GM12878 (cell line): ENCODE results near the gene RARB. TPM values are rescaled to one million over a fixed set of nuclear protein-coding genes. Genes with fewer than 3 reads are reported as not detected.

ENCODE experiments used
- ATAC-seq: fragments of 200-7000 bp; cut with Tn5 transposase; 3 replicates; pipeline ENCODE4 v1.9.1; 2020; ENCODE audit warnings: mild to moderate bottlenecking, moderate library complexity
- BruUV-seq: library from RNA; stranded (reverse); fragments of 400-500 nt; replicated peaks from 2 replicates; lab custom pipeline; 2021; lab: Mats Ljungman, UMichigan
- CTCF ChIA-PET: fragments of 300-600 bp; sonication (Branson Sonifier 250); formaldehyde crosslinking; extraction: SDS; loops from one replicate; lab custom pipeline; 2021; ENCODE audit warnings: inconsistent platforms; lab: Yijun Ruan, JAX
- POLR2A ChIA-PET: fragments of 350-600 bp; formaldehyde crosslinking; extraction: SDS; loops from one replicate; lab custom pipeline; 2021; ENCODE audit warnings: inconsistent platforms; lab: Charles Lee
- RAD21 ChIA-PET: fragments of 300-600 bp; sonication (Branson Sonifier 250); formaldehyde crosslinking; loops from one replicate; lab custom pipeline; 2023; ENCODE audit warnings: antibody characterized with exemption; ENCODE audit not compliant: unreplicated experiment; lab: Charles Lee
- SMC1A ChIA-PET: fragments of 300-600 bp; sonication (Branson Sonifier 250); formaldehyde crosslinking; loops from one replicate; lab custom pipeline; 2023; ENCODE audit not compliant: unreplicated experiment, uncharacterized antibody; lab: Charles Lee
- DNase-seq: peaks from one replicate; pipeline ENCODE4 v3.0.0-alpha.2; 2011; ENCODE audit warnings: low read depth, low spot score
- FAIRE-seq: peaks from 3 replicates; lab custom pipeline; 2011; peaks lifted over from hg19 to GRCh38; lab: Jason Lieb, UNC
- H2AFZ ChIP-seq: 2 replicates; pipeline ENCODE4 v1.6.0; 2011; ENCODE audit warnings: low read depth, low read length, control low read depth; ENCODE audit not compliant: control insufficient read depth
- H3K27ac ChIP-seq: 2 replicates; pipeline ENCODE4 v1.5.1; 2011; ENCODE audit warnings: control low read depth; ENCODE audit not compliant: control insufficient read depth, insufficient read depth
- H3K27me3 ChIP-seq, 2 experiments: replicated peaks in 1 of 2; 2 replicates each; pipeline versions ENCODE4 v1.6.0 to v1.6.1; 2011; ENCODE audit warnings: low read length in 1 of 2; ENCODE audit not compliant: control insufficient read depth in 2 of 2, insufficient read depth in 2 of 2
- H3K36me3 ChIP-seq, 2 experiments: 2 replicates each; pipeline ENCODE4 v1.5.1; 2011; ENCODE audit warnings: low read length in 1 of 2; ENCODE audit not compliant: control insufficient read depth in 2 of 2, insufficient read depth in 2 of 2
- H3K4me1 ChIP-seq: 2 replicates; pipeline ENCODE4 v1.6.1; 2011; ENCODE audit warnings: mild to moderate bottlenecking, low read length, moderate library complexity, mixed read lengths; ENCODE audit not compliant: control insufficient read depth, insufficient read depth
- H3K4me2 ChIP-seq: 2 replicates; pipeline ENCODE4 v1.6.0; 2011; ENCODE audit warnings: control low read depth; ENCODE audit not compliant: control insufficient read depth, insufficient read depth
- H3K4me3 ChIP-seq: fragments of 200-600 bp; sonication (generic); 2 replicates; pipeline ENCODE4 v1.5.1; 2016
- H3K79me2 ChIP-seq: 2 replicates; pipeline ENCODE4 v1.6.0; 2011; ENCODE audit warnings: low read length; ENCODE audit not compliant: control insufficient read depth, insufficient read depth
- H3K9ac ChIP-seq: 2 replicates; pipeline ENCODE4 v1.8.0; 2011; ENCODE audit warnings: low read length, control low read depth, mixed read lengths; ENCODE audit not compliant: control insufficient read depth, insufficient read depth
- H3K9me3 ChIP-seq: replicated peaks from 3 replicates; pipeline ENCODE4 v1.5.1; 2011; ENCODE audit warnings: mild to moderate bottlenecking, low read length; ENCODE audit not compliant: control insufficient read depth, insufficient read depth
- H4K20me1 ChIP-seq: 2 replicates; pipeline ENCODE4 v1.6.0; 2011; ENCODE audit not compliant: control insufficient read depth, insufficient read depth
- CBFB ChIP-seq: IDR thresholded peaks from 2 replicates; pipeline ENCODE4 v1.6.1; 2016; ENCODE audit warnings: antibody characterized with exemption, low read depth
- CBX5 ChIP-seq: sonication (generic); IDR thresholded peaks from 2 replicates; pipeline ENCODE4 v1.6.1; 2016; ENCODE audit warnings: low read depth, moderate library complexity, mild to moderate bottlenecking, inconsistent platforms
- CREB1 ChIP-seq: IDR thresholded peaks from 2 replicates; pipeline ENCODE4 v1.6.1; 2012; ENCODE audit warnings: low read depth, mild to moderate bottlenecking, inconsistent platforms
- EP300 ChIP-seq, 2 experiments: fragments of 150-350 bp in 1 of 2; IDR thresholded peaks; 2 replicates each; pipeline ENCODE4 v1.6.1; 2011 to 2012; ENCODE audit warnings: low read depth in 2 of 2, low read length in 2 of 2, borderline replicate concordance in 1 of 2, improper control_type of control experiment in 1 of 2, inconsistent platforms in 1 of 2; ENCODE audit not compliant: control insufficient read depth in 1 of 2
- PAX5 ChIP-seq: IDR thresholded peaks from 2 replicates; pipeline ENCODE4 v1.6.1; 2011; ENCODE audit warnings: low read depth, low read length, borderline replicate concordance
- POLR2AphosphoS5 ChIP-seq: IDR thresholded peaks from 2 replicates; pipeline ENCODE4 v1.6.1; 2011; ENCODE audit warnings: mild to moderate bottlenecking, low read length, inconsistent platforms
- SIX5 ChIP-seq: IDR thresholded peaks from 2 replicates; pipeline ENCODE4 v1.6.1; 2011; ENCODE audit warnings: mild to moderate bottlenecking, low read depth, low read length, moderate library complexity; ENCODE audit not compliant: severe bottlenecking
- SKIL ChIP-seq: fragments of 450-650 bp; IDR thresholded peaks from 2 replicates; pipeline ENCODE4 v1.6.1; 2017; ENCODE audit warnings: mild to moderate bottlenecking, low read depth, inconsistent platforms; ENCODE audit not compliant: poor library complexity, severe bottlenecking
- SMAD5 ChIP-seq: IDR thresholded peaks from 2 replicates; pipeline ENCODE4 v1.6.1; 2016; ENCODE audit warnings: antibody characterized with exemption, low read depth
- TCF12 ChIP-seq: IDR thresholded peaks from 2 replicates; pipeline ENCODE4 v1.6.1; 2011; ENCODE audit warnings: low read depth, mild to moderate bottlenecking, low read length
- USF1 ChIP-seq: IDR thresholded peaks from 2 replicates; pipeline ENCODE4 v1.6.1; 2011; ENCODE audit warnings: borderline replicate concordance, low read depth, mild to moderate bottlenecking, moderate library complexity, mixed read lengths, low read length; ENCODE audit not compliant: insufficient read depth; ENCODE audit errors: extremely low read length
- ZNF274 ChIP-seq: IDR thresholded peaks from one replicate; pipeline ENCODE4 v1.8.0; 2011; ENCODE audit not compliant: insufficient read length, insufficient read depth
- ZSCAN29 ChIP-seq: fragments of 450-650 bp; IDR thresholded peaks from 2 replicates; pipeline ENCODE4 v1.6.1; 2017; ENCODE audit warnings: mild to moderate bottlenecking, moderate library complexity
- WGBS: methylation state at CpG from one replicate; pipeline ENCODE4 v1.1.6; 2016; ENCODE audit warnings: low lambda C conversion rate; ENCODE audit not compliant: insufficient replicate concordance, insufficient coverage; ENCODE audit errors: missing lambda C conversion rate; 5-methylcytosine and 5-hydroxymethylcytosine counted together
- in situ Hi-C: fragments of 300-500 bp; cut with MboI; formaldehyde crosslinking; loops from 9 replicates; pipeline ENCODE4 v1.14.3; 2018; ENCODE audit warnings: mixed read lengths
- intact Hi-C: fragments of 100-400 bp; cut with micrococcal nuclease; formaldehyde crosslinking; loops from one replicate; pipeline ENCODE4 v1.14.2; 2022; ENCODE audit not compliant: unreplicated experiment
- polyA plus RNA-seq, 11 experiments: library from polyadenylated mRNA; depleted of rRNA in 4 of 11; unstranded in 6 of 11; stranded (reverse) in 5 of 11; fragments of >200 nt; fragmentation: Nextera tagmentation in 4 of 11; fragmentation: Illumina TruSeq in 1 of 11; extraction: Ambion mirVana in 4 of 11; extraction: Trizol in 1 of 11; gene quantifications; 1 replicate in 1 of 11; 2 replicates in 10 of 11; pipeline versions ENCODE4 v1.2.1 to v1.2.3, GENCODE V29; 2011 to 2016; ENCODE audit warnings: inconsistent platforms in 2 of 11, missing spikeins in 2 of 11, low read depth in 1 of 11
- total RNA-seq, 4 experiments: library from RNA; depleted of rRNA in 3 of 4; stranded (reverse); fragments of >200 nt in 3 of 4; fragmentation: Illumina TruSeq in 1 of 4; extraction: Trizol in 1 of 4; gene quantifications; 2 replicates each; pipeline versions ENCODE4 v1.2.1 to v1.2.3, GENCODE V29; 2013 to 2021
- TF ChIP-seq, protein P1 (sequence below): fragments of 150-350 bp; IDR thresholded peaks from 2 replicates; pipeline ENCODE4 v1.6.1; 2014; ENCODE audit warnings: mild to moderate bottlenecking, low read depth, low read length

The RARB gene
- total and polyA plus RNA-seq, 10 of the 15 experiments (the other 5 are each of a cell fraction or from before 2014, with no cell fraction given): 0.05 to 0.06 TPM; not detected in 8

DNA sequence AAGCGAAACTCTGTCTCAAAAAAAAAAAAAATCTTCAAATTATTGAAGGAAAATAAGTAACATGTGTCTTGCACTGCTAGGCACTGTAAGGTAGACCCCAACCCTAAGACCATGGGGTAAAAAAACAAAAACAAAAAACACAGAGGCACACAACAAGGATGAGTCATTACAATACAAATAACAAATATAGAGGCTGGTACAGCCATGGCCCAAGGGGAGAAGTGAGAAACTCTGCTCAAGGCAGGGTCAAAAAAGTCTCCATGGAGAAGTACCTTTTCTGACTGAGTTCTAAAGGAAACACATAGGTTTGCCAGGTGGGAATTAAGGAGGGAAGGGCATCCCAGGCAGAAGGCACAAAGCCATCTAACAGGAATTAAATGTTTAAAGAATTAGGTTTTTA, 182.1 kb downstream of the RARB start:
- Histone ChIP-seq H3K79me2 (no peaks in the 10 kb centered on the region), H3K4me3 (no peak overlapping the region), H4K20me1 (no peaks in the 10 kb centered on the region), H3K36me3 (peaks cover 0 to 21% of the 10 kb centered on the region in 2 experiments; a peak in 2 of 4 replicates), H3K9me3 (no peaks in the 10 kb centered on the region), H3K4me2 (no peak overlapping the region), H3K9ac (no peak overlapping the region), H3K27me3 (no peaks in the 10 kb centered on the region), H3K4me1 (no peaks in the 10 kb centered on the region), H2AFZ (no peak overlapping the region), H3K27ac (no peak overlapping the region)
- ChIA-PET RAD21 (no interaction called here), CTCF (no interaction called here), SMC1A (no interaction called here), POLR2A (interaction anchor here (0.7 kb wide), 1 partner anchor 25 kb away, joined by 3 read pairs; no protein-coding TSS in a partner anchor)
- DNase-seq (no peak), FAIRE-seq (no peak), ATAC-seq (no peak)
- WGBS: 100% methylated on average over 1 of the region's 1 CpG
- in situ Hi-C loops (no loop called here), intact Hi-C loops (no loop called here)
- BruUV-seq: no TSS peak
- TF ChIP-seq CBX5: no peak
- TF ChIP-seq, protein P1, sequence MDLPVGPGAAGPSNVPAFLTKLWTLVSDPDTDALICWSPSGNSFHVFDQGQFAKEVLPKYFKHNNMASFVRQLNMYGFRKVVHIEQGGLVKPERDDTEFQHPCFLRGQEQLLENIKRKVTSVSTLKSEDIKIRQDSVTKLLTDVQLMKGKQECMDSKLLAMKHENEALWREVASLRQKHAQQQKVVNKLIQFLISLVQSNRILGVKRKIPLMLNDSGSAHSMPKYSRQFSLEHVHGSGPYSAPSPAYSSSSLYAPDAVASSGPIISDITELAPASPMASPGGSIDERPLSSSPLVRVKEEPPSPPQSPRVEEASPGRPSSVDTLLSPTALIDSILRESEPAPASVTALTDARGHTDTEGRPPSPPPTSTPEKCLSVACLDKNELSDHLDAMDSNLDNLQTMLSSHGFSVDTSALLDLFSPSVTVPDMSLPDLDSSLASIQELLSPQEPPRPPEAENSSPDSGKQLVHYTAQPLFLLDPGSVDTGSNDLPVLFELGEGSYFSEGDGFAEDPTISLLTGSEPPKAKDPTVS: no peak
- TF ChIP-seq TCF12: no peak
- TF ChIP-seq CREB1: no peak
- TF ChIP-seq PAX5: no peak

DNA sequence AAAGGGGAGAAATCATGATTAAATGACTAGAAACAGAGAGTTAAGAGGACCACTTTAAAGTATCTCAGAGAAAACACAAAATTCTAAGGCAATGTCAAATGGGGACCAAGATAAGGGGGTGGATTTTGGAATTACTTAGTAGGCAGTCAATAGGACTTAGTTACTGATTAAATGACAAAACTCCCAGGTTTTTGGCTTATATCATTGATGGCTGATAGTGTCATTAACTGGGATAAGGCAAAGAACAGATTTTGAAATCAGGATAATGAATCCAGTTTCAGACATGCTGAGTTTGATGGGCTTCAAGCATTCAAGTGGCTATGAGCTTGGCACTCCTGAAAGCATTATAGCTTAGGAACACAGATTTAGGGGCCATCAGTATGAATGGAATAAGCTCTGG, 182.7 kb downstream of the RARB start:
- peaks cover 0 to 21% of the 10 kb centered on the region in 2 experiments; a peak in 2 of 4 replicates for H3K36me3 ChIP-seq
- ChIA-PET RAD21 (no interaction called here), POLR2A (no interaction called here), CTCF (interaction anchor here (0.6 to 1.0 kb wide), 5 partner anchors 11 to 244 kb away, joined by 3 to 4 read pairs (median 3); no protein-coding TSS in a partner anchor), SMC1A (interaction anchor here (0.5 kb wide), 1 partner anchor 66 kb away, joined by 3 read pairs; no protein-coding TSS in a partner anchor)
- H2AFZ ChIP-seq: no peak overlapping the region
- H3K9ac ChIP-seq: no peak overlapping the region
- no peaks in the 10 kb centered on the region for H3K27me3 ChIP-seq
- no TSS peak for BruUV-seq
- FAIRE-seq (no peak), ATAC-seq (no peak), DNase-seq (no peak)
- no peak overlapping the region for H3K4me3 ChIP-seq
- intact Hi-C loops: no loop called here
- in situ Hi-C loops: no loop called here
- no peaks in the 10 kb centered on the region for H3K79me2 ChIP-seq
- no peaks in the 10 kb centered on the region for H4K20me1 ChIP-seq
- no peak overlapping the region for H3K27ac ChIP-seq
- no peaks in the 10 kb centered on the region for H3K9me3 ChIP-seq
- H3K4me1 ChIP-seq: no peaks in the 10 kb centered on the region
- no peak overlapping the region for H3K4me2 ChIP-seq
- TF ChIP-seq SIX5 (no peak), ZNF274 (no peak), SMAD5 (no peak), POLR2AphosphoS5 (no peak), SKIL (no peak), ZSCAN29 (no peak), CBFB (no peak), EP300 (IDR thresholded peaks at IDR 0.05; ENCODE audit: borderline replicate concordance in 1 of 2, control insufficient read depth in 1 of 2, low read depth in 2 of 2, low read length in 2 of 2) (no peak), USF1 (no peak)
